ENCODE results near the gene MYBPC2.

Gene MYBPC2

DNA sequence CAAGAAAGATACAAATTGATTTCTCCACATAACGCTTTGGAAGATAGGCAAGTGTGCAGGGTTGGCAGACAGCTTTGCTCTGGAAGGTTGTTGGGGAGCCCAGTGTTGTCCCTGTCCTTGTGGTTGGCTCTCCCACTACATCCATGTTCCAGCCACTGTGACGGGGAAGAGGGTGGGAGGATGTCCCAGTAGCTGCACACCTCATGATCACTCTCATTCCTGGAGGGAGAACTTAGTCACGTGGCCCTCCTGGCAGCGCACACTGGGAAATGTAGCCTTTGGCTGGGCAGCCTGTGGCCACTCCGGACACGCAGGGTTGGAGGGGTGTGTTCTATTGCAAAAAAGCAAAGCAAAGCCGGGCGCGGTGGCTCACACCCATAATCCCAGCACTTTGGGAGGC lies 38.7 kb upstream of the MYBPC2 start:
- H3K4me1 ChIP-seq (ENCODE audit: control insufficient read depth, low read depth, low read length): no peaks in the 10 kb centered on the region
- no peak overlapping the region for H3K27ac ChIP-seq (ENCODE audit: low read length)
- H3K4me3 ChIP-seq (ENCODE audit: low read length): no peak overlapping the region
- H3K9me3 ChIP-seq (ENCODE audit: control insufficient read depth, low read depth, low read length): no peaks in the 10 kb centered on the region
- peaks cover 4% of the 10 kb centered on the region for H3K36me3 ChIP-seq (ENCODE audit: control insufficient read depth, low read depth, low read length)
- no peaks in the 10 kb centered on the region for H3K27me3 ChIP-seq (ENCODE audit: control insufficient read depth, insufficient read depth, low read length)
- H3K9ac ChIP-seq (ENCODE audit: low read length): no peak overlapping the region

DNA sequence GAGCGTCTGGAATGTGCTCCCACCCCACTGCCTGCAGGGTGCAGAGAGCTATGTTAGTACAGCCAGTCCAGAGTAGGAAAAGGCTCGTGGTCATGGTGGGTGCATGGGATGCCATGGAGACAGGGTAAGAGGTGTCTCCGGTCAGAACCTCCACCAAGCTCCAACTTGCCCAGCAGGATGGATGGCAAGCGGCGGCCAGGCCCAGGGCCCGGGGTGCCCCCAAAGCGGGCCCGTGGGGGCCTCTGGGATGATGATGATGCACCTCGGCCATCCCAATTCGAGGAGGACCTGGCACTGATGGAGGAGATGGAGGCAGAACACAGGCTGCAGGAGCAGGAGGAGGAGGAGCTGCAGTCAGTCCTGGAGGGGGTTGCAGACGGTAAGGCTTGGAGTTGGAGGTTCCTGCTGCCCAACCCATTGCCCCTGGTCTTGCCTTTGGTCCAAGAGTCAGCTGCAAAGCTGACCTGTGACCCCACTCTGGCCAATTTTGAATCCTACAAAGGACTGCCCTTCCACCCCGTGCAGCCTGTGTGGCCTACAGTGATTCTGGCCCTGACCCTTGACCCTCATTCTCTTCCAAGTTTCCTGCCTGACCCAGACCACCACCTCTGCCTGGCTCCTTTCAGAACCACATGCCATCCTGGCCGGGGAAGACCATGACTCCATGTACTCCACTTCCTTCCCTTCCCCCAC lies 33.9 kb upstream of the MYBPC2 start:
- no peak overlapping the region for H3K27ac ChIP-seq (ENCODE audit: low read length)
- H3K9me3 ChIP-seq (ENCODE audit: control insufficient read depth, low read depth, low read length): no peaks in the 10 kb centered on the region
- no peaks in the 10 kb centered on the region for H3K4me1 ChIP-seq (ENCODE audit: control insufficient read depth, low read depth, low read length)
- no peaks in the 10 kb centered on the region for H3K27me3 ChIP-seq (ENCODE audit: control insufficient read depth, insufficient read depth, low read length)
- H3K4me3 ChIP-seq (ENCODE audit: low read length): no peak overlapping the region
- peaks cover 25% of the 10 kb centered on the region for H3K36me3 ChIP-seq (ENCODE audit: control insufficient read depth, low read depth, low read length)
- H3K9ac ChIP-seq (ENCODE audit: low read length): no peak overlapping the region

DNA sequence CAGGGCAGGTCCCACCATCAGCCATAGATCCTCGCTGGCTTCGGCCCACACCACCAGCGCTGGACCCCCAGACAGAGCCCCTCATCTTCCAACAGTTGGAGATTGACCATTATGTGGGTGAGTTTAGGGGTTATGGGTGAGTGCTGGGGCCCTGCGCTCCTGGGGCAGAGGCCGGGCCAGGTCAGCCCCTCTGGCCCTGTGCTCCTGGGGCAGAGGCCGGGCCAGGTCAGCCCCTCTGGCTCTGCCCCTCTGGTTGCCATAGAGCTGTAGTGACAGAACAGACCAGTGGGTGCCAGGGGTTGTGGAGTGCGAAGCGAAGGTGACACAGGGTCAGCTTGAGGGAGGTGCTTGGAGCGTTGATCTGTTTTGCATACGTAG lies 33.3 kb upstream of the MYBPC2 start:
- Histone ChIP-seq H3K36me3 (ENCODE audit: control insufficient read depth, low read depth, low read length) (peaks cover 27% of the 10 kb centered on the region), H3K4me3 (ENCODE audit: low read length) (no peak overlapping the region), H3K9me3 (ENCODE audit: control insufficient read depth, low read depth, low read length) (no peaks in the 10 kb centered on the region)

DNA sequence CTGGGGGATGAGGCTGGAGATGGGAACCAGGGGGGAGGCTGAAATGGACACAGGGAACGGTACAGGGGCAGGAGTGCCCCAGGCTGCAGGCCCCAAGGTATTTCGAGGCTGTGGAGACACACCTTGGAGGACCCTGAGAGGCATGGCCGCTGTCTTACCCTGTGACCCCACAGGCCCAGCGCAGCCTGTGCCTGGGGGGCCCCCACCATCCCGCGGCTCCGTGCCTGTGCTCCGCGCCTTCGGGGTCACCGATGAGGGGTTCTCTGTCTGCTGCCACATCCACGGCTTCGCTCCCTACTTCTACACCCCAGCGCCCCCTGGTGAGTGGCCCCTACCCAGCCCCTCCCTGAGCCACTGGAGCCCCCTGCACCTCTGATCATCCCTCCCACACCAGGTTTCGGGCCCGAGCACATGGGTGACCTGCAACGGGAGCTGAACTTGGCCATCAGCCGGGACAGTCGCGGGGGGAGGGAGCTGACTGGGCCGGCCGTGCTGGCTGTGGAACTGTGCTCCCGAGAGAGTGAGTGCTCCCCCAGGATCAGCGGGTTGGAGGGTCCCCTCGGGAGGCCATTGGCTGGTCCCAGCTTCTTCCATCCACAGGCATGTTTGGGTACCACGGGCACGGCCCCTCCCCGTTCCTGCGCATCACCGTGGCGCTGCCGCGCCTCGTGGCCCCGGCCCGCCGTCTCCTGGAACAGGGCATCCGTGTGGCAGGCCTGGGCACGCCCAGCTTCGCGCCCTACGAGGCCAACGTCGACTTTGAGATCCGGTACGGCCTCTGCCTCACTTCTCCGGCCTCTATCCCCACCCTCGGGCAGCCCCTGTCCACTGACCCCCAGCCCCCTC lies 30.9 kb upstream of the MYBPC2 start:
- no peak overlapping the region for H3K27ac ChIP-seq (ENCODE audit: low read length)
- H3K9me3 ChIP-seq (ENCODE audit: control insufficient read depth, low read depth, low read length): no peaks in the 10 kb centered on the region
- peaks cover 41% of the 10 kb centered on the region for H3K36me3 ChIP-seq (ENCODE audit: control insufficient read depth, low read depth, low read length)
- no peaks in the 10 kb centered on the region for H3K4me1 ChIP-seq (ENCODE audit: control insufficient read depth, low read depth, low read length)
- H3K4me3 ChIP-seq (ENCODE audit: low read length): no peak overlapping the region
- no peaks in the 10 kb centered on the region for H3K27me3 ChIP-seq (ENCODE audit: control insufficient read depth, insufficient read depth, low read length)
- no peak overlapping the region for H3K9ac ChIP-seq (ENCODE audit: low read length)

More for the DNA sequence above, 33.3 kb upstream of the MYBPC2 start:
- Histone ChIP-seq H3K9ac (ENCODE audit: low read length) (no peak overlapping the region), H3K4me1 (ENCODE audit: control insufficient read depth, low read depth, low read length) (no peaks in the 10 kb centered on the region), H3K27me3 (ENCODE audit: control insufficient read depth, insufficient read depth, low read length) (no peaks in the 10 kb centered on the region), H3K27ac (ENCODE audit: low read length) (no peak overlapping the region)

DNA sequence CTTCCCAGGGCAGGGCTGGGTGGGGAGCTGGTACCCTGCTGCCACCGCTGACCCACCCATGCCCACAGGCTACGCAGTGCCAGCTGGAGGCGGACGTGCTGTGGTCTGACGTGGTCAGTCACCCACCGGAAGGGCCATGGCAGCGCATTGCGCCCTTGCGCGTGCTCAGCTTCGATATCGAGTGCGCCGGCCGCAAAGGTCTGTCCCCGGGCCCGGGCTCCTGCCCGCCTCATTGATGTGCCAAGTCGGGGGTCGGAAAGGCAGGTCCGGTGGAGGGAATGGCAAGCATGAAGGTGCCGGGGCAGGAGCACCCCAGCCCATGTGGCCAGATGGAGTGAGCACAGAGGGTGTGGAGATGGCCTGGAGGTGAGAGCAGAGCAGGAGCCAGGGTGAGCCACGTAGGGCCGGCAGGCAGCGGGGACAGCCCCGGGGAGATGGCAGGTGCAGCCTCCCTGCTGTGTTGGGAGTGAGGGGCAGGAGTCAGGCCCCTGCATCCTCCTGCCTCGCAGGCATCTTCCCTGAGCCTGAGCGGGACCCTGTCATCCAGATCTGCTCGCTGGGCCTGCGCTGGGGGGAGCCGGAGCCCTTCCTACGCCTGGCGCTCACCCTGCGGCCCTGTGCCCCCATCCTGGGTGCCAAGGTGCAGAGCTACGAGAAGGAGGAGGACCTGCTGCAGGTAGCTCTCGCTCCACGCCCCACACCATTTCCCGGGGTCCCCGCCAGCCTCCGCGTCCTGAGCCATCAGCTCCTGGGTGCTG lies 30.0 kb upstream of the MYBPC2 start:
- Histone ChIP-seq H3K9ac (ENCODE audit: low read length) (no peak overlapping the region), H3K9me3 (ENCODE audit: control insufficient read depth, low read depth, low read length) (no peaks in the 10 kb centered on the region), H3K4me1 (ENCODE audit: control insufficient read depth, low read depth, low read length) (no peaks in the 10 kb centered on the region), H3K27me3 (ENCODE audit: control insufficient read depth, insufficient read depth, low read length) (no peaks in the 10 kb centered on the region), H3K4me3 (ENCODE audit: low read length) (no peak overlapping the region), H3K27ac (ENCODE audit: low read length) (no peak overlapping the region), H3K36me3 (ENCODE audit: control insufficient read depth, low read depth, low read length) (peaks cover 46% of the 10 kb centered on the region)

DNA sequence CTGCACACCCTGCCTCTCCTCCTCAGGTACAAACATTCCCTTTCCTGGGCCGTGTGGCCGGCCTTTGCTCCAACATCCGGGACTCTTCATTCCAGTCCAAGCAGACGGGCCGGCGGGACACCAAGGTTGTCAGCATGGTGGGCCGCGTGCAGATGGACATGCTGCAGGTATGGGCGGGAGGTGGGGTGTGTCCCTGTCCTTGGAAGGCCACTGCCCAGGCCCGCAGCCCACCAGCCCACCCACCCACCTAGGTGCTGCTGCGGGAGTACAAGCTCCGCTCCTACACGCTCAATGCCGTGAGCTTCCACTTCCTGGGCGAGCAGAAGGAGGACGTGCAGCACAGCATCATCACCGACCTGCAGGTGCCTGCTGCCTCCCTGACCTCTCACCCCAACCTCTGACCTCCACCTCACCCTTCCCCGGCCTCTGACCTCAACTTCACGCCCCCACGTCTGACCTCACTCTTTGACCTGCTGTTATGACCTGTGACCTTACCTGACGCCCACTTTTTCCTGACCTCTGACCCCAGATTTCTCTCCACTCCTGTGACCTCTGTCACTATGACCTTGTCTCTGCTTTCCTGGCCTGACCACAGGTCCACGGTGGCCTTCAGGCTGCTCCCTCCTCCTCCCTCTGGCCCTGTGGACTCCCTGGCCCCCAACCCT lies 26.4 kb upstream of the MYBPC2 start:
- no peak overlapping the region for H3K27ac ChIP-seq (ENCODE audit: low read length)
- no peak overlapping the region for H3K4me3 ChIP-seq (ENCODE audit: low read length)
- H3K36me3 ChIP-seq (ENCODE audit: control insufficient read depth, low read depth, low read length): peaks cover 58% of the 10 kb centered on the region
- no peaks in the 10 kb centered on the region for H3K9me3 ChIP-seq (ENCODE audit: control insufficient read depth, low read depth, low read length)
- H3K27me3 ChIP-seq (ENCODE audit: control insufficient read depth, insufficient read depth, low read length): no peaks in the 10 kb centered on the region
- no peaks in the 10 kb centered on the region for H3K4me1 ChIP-seq (ENCODE audit: control insufficient read depth, low read depth, low read length)
- no peak overlapping the region for H3K9ac ChIP-seq (ENCODE audit: low read length)

DNA sequence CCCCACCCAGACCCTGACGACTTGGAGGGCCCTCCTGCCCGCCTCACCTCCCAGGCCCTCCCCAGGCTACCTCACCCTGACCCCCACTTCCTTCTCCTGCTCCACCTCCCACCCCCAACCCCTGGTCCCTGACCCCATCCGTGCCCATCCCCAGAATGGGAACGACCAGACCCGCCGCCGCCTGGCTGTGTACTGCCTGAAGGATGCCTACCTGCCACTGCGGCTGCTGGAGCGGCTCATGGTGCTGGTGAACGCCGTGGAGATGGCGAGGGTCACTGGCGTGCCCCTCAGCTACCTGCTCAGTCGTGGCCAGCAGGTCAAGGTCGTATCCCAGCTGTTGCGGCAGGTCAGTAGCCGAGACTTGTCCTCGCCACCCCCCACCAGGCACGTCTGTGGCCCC lies 25.9 kb upstream of the MYBPC2 start:
- H3K4me3 ChIP-seq (ENCODE audit: low read length): no peak overlapping the region
- no peaks in the 10 kb centered on the region for H3K4me1 ChIP-seq (ENCODE audit: control insufficient read depth, low read depth, low read length)
- no peaks in the 10 kb centered on the region for H3K9me3 ChIP-seq (ENCODE audit: control insufficient read depth, low read depth, low read length)
- no peak overlapping the region for H3K9ac ChIP-seq (ENCODE audit: low read length)
- no peak overlapping the region for H3K27ac ChIP-seq (ENCODE audit: low read length)
- H3K36me3 ChIP-seq (ENCODE audit: control insufficient read depth, low read depth, low read length): peaks cover 58% of the 10 kb centered on the region
- H3K27me3 ChIP-seq (ENCODE audit: control insufficient read depth, insufficient read depth, low read length): no peaks in the 10 kb centered on the region

DNA sequence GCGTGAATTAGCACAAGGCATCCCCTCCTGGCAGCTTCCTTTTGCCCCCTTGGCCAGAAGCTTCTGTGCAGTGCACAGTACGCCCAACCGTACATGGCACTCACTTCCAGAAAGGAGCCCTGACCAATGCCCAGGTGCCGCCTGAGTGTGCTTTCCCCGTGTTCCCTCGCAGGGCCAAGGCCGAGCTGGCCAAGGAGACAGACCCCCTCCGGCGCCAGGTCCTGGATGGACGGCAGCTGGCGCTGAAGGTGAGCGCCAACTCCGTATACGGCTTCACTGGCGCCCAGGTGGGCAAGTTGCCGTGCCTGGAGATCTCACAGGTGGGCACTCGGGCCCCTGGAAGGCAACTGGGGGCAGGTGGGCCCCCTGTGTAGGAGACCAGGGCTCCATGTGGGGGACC lies 23.3 kb upstream of the MYBPC2 start:
- H3K4me1 ChIP-seq (ENCODE audit: control insufficient read depth, low read depth, low read length): no peaks in the 10 kb centered on the region
- no peak overlapping the region for H3K9ac ChIP-seq (ENCODE audit: low read length)
- H3K27ac ChIP-seq (ENCODE audit: low read length): no peak overlapping the region
- no peak overlapping the region for H3K4me3 ChIP-seq (ENCODE audit: low read length)
- no peaks in the 10 kb centered on the region for H3K27me3 ChIP-seq (ENCODE audit: control insufficient read depth, insufficient read depth, low read length)
- no peaks in the 10 kb centered on the region for H3K9me3 ChIP-seq (ENCODE audit: control insufficient read depth, low read depth, low read length)
- H3K36me3 ChIP-seq (ENCODE audit: control insufficient read depth, low read depth, low read length): peaks cover 36% of the 10 kb centered on the region

DNA sequence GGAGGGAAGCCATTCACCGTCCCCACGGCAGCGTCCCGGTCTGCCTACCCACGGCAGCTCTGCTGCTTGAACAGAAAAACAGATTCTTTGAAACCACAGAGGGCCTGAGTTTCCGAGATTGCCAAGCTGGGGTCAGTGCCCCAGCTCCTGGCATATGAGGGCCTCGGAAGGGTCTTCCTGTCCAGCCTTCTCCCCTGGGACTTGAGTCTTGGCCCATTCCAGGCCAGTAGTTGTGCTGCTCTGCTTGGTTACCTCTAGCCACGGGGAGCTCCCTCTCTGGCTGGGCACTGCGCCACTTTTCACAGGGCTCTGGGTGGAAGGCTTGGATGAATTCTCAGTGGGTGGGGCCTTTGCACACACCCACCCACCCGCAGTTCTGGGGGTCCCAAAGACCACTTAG lies 22.6 kb upstream of the MYBPC2 start:
- Histone ChIP-seq H3K27me3 (ENCODE audit: control insufficient read depth, insufficient read depth, low read length) (no peaks in the 10 kb centered on the region), H3K9ac (ENCODE audit: low read length) (no peak overlapping the region), H3K9me3 (ENCODE audit: control insufficient read depth, low read depth, low read length) (no peaks in the 10 kb centered on the region), H3K4me1 (ENCODE audit: control insufficient read depth, low read depth, low read length) (no peaks in the 10 kb centered on the region), H3K4me3 (ENCODE audit: low read length) (no peak overlapping the region), H3K36me3 (ENCODE audit: control insufficient read depth, low read depth, low read length) (peaks cover 34% of the 10 kb centered on the region), H3K27ac (ENCODE audit: low read length) (no peak overlapping the region)

DNA sequence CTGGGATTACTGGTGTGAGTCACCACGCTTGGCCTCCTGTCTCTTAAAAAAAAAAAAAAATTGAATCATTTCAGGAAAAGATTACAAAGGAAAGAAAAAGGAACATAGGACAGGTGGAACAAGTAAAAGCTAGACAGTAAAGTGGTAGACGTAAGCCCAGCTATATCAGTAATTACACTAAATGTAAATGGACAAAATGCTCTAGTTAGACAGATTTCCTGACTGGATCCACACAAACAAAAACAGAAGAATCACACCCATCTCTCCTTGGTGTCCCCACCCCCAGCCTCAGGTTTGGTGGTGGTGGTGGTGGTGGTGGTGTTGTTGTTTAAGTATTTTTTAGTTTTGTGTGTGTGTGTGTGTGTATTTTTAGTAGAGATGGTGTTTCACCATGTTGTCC lies 20.3 kb upstream of the MYBPC2 start:
- Histone ChIP-seq H3K9ac (ENCODE audit: low read length) (no peak overlapping the region), H3K4me3 (ENCODE audit: low read length) (no peak overlapping the region), H3K27ac (ENCODE audit: low read length) (no peak overlapping the region), H3K36me3 (ENCODE audit: control insufficient read depth, low read depth, low read length) (peaks cover 17% of the 10 kb centered on the region), H3K27me3 (ENCODE audit: control insufficient read depth, insufficient read depth, low read length) (no peaks in the 10 kb centered on the region), H3K9me3 (ENCODE audit: control insufficient read depth, low read depth, low read length) (no peaks in the 10 kb centered on the region), H3K4me1 (ENCODE audit: control insufficient read depth, low read depth, low read length) (no peaks in the 10 kb centered on the region)

DNA sequence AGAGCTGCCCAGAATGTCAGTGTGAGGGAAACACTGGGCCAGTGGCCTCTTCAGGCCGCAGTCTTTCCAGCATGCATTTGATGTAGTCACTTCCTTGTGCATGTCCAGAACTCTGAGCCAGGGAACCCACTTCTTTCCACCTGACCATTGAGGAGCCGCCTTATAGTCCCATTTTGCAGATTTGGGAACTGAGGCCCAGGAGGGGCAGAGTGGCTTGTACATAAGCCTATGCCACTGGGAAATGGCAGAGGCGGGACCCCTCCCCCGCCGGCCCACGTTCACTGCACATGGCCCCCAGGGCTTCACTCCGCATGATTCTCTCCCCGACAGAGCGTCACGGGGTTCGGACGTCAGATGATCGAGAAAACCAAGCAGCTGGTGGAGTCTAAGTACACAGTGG lies 19.6 kb upstream of the MYBPC2 start:
- Histone ChIP-seq H3K9me3 (ENCODE audit: control insufficient read depth, low read depth, low read length) (no peaks in the 10 kb centered on the region), H3K27me3 (ENCODE audit: control insufficient read depth, insufficient read depth, low read length) (no peaks in the 10 kb centered on the region), H3K36me3 (ENCODE audit: control insufficient read depth, low read depth, low read length) (peaks cover 17% of the 10 kb centered on the region), H3K27ac (ENCODE audit: low read length) (no peak overlapping the region), H3K4me3 (ENCODE audit: low read length) (no peak overlapping the region), H3K4me1 (ENCODE audit: control insufficient read depth, low read depth, low read length) (no peaks in the 10 kb centered on the region), H3K9ac (ENCODE audit: low read length) (no peak overlapping the region)

Data from iPS-18a (cell line).